ENCODE data around the gene TNFRSF21.

DNA sequence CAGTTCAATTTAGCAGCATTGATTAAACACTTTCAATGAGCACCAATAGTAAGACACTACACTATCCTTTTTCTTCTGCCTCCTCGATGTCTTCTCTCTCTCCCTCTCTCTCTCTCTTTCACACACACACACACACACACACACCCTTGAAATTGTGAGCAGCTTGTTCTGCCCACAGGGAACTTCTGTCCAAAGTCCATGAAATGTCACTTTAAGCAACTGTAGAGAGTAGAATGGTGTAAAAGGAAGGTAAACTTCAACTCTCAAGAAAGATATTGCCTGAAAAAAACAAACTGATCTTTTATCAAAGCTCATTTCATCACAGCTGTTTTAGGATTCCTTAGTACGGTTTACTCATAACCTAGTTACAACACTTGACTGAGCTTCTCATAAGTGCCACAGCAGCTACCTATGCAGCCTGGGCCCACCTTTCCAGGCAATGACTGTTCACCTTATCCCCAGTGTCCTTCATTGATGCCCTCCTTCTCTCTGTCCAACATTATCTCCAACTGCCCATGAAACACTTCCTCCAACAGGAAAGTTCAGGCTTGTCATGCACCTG, 107.0 kb downstream of the TNFRSF21 start:
- TF ChIP-seq, protein P1, sequence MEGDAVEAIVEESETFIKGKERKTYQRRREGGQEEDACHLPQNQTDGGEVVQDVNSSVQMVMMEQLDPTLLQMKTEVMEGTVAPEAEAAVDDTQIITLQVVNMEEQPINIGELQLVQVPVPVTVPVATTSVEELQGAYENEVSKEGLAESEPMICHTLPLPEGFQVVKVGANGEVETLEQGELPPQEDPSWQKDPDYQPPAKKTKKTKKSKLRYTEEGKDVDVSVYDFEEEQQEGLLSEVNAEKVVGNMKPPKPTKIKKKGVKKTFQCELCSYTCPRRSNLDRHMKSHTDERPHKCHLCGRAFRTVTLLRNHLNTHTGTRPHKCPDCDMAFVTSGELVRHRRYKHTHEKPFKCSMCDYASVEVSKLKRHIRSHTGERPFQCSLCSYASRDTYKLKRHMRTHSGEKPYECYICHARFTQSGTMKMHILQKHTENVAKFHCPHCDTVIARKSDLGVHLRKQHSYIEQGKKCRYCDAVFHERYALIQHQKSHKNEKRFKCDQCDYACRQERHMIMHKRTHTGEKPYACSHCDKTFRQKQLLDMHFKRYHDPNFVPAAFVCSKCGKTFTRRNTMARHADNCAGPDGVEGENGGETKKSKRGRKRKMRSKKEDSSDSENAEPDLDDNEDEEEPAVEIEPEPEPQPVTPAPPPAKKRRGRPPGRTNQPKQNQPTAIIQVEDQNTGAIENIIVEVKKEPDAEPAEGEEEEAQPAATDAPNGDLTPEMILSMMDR (IDR thresholded peaks at IDR 0.05 in 2 of 3, conservative IDR thresholded peaks at IDR 0.05 in 1 of 3; ENCODE audit: insufficient read depth in 2 of 3, low read depth in 1 of 3, low read length in 3 of 3), result no peak
- TF ChIP-seq POLR2AphosphoS5 (IDR thresholded peaks at IDR 0.05; ENCODE audit: control insufficient read depth, insufficient read depth, low read depth, low read length), result no peak
- no peak for TF ChIP-seq EZH2 (IDR thresholded peaks at IDR 0.05; ENCODE audit: borderline replicate concordance, low read depth, low read length)
- no peak for TF ChIP-seq FOSL1 (tag; conservative IDR thresholded peaks at IDR 0.05)
- no peak for TF ChIP-seq CBFA2T2 (conservative IDR thresholded peaks at IDR 0.05)
- no peak for TF ChIP-seq ATF7 (IDR thresholded peaks at IDR 0.05)
- no peak for TF ChIP-seq HEY1 (CRISPR knock-in tag; IDR thresholded peaks at IDR 0.05; ENCODE audit: borderline replicate concordance)
- TF ChIP-seq, protein P2, sequence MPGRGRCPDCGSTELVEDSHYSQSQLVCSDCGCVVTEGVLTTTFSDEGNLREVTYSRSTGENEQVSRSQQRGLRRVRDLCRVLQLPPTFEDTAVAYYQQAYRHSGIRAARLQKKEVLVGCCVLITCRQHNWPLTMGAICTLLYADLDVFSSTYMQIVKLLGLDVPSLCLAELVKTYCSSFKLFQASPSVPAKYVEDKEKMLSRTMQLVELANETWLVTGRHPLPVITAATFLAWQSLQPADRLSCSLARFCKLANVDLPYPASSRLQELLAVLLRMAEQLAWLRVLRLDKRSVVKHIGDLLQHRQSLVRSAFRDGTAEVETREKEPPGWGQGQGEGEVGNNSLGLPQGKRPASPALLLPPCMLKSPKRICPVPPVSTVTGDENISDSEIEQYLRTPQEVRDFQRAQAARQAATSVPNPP (IDR thresholded peaks at IDR 0.05; ENCODE audit: borderline replicate concordance, insufficient read depth, insufficient read length), result no peak
